Activated T-helper 1 cell treated with anti-CD3 and anti-CD28 coated beads, Interleukin-12 subunit alpha, Interleukin-12 subunit beta, Interleukin-2, Interleukin-4 antibody, amounts not matched to agents 30 ng/mL and 10 ng/mL and 1 ng/mL, durations not matched to agents 14 hours and 24 hours and 36 hours (primary cell): ENCODE data around the gene FMNL2. TPM values are rescaled to one million over a fixed set of nuclear protein-coding genes. Genes with fewer than 3 reads are reported as not detected.

Source experiments
- DNase-seq: peaks from one replicate; pipeline ENCODE4 v3.0.0; 2021; ENCODE audit warnings: low spot score
- H3K27ac Mint-ChIP-seq: one replicate; pipeline ENCODE4 v1.8.0; 2021; ENCODE audit warnings: mild to moderate bottlenecking, mixed read lengths
- H3K27me3 Mint-ChIP-seq: one replicate; pipeline ENCODE4 v1.8.0; 2022; ENCODE audit warnings: mild to moderate bottlenecking, moderate library complexity, mixed read lengths; ENCODE audit not compliant: insufficient read depth
- H3K36me3 Mint-ChIP-seq: one replicate; pipeline ENCODE4 v1.8.0; 2021; ENCODE audit warnings: low read depth, mixed read lengths
- H3K4me1 Mint-ChIP-seq: one replicate; pipeline ENCODE4 v1.8.0; 2021; ENCODE audit warnings: low read depth, mixed read lengths
- H3K4me3 Mint-ChIP-seq: one replicate; pipeline ENCODE4 v1.8.0; 2021; ENCODE audit warnings: mild to moderate bottlenecking, moderate library complexity, mixed read lengths
- H3K9me3 Mint-ChIP-seq: one replicate; pipeline ENCODE4 v1.8.0; 2021; ENCODE audit warnings: mixed read lengths
- intact Hi-C: fragments of 100-400 bp; cut with micrococcal nuclease; formaldehyde crosslinking; loops from one replicate; pipeline ENCODE4 v1.15.1; 2024
- total RNA-seq: library from RNA; stranded (reverse); gene quantifications from 2 replicates; pipeline ENCODE4 v1.2.3, GENCODE V29; 2022

The FMNL2 gene
- total RNA-seq, 1 donor from 2014 or later, result 14.8 TPM

DNA sequence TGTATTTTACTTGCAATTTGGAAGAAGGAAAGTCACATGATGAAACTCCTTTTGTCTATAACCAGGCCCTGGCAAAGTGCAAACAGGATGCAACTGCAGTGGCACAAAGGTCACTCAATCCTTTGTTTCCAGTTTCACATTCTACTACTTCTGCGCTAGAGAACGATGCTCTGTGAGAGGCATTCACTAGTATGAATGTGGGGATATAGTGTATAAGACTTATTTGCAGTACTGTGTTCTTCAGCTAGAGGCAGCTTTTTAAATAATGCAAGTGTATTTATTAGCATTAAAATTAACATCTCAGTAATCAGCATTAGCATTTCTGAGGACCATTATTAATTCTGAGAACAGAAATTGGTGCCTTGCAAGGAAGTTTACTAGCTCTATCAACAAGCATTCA lies 313.4 kb downstream of the FMNL2 start:
- Mint-ChIP-seq H3K27ac (no peak overlapping the region), H3K27me3 (no peaks in the 10 kb centered on the region), H3K4me1 (no peaks in the 10 kb centered on the region), H3K9me3 (no peaks in the 10 kb centered on the region), H3K36me3 (peaks cover 12% of the 10 kb centered on the region), H3K4me3 (no peak overlapping the region)
- intact Hi-C loops, result no loop called here
- DNase-seq, result no peak

DNA sequence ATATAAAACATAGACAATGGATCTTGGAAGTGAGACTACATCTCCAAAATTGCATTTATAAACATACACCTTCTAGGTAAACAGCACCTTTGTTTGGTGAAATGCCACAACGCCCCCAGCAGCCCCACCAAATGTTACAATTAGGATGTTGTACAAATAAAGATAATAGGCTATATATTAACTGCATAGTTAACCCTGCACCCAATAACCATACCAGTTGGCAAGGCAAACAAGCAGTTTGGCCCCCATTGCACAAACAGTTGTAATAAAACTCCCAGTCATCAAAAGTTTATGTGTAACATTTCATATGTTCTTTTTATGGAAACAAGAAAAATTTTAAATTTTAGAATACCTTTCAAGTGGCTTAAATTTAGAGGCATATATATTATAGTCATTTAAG lies 315.0 kb downstream of the FMNL2 start:
- Mint-ChIP-seq H3K36me3 (peaks cover 17% of the 10 kb centered on the region), H3K9me3 (no peaks in the 10 kb centered on the region), H3K4me3 (no peak overlapping the region), H3K27me3 (no peaks in the 10 kb centered on the region), H3K4me1 (no peaks in the 10 kb centered on the region), H3K27ac (no peak overlapping the region)
- no peak for DNase-seq
- intact Hi-C loops, result no loop called here

DNA sequence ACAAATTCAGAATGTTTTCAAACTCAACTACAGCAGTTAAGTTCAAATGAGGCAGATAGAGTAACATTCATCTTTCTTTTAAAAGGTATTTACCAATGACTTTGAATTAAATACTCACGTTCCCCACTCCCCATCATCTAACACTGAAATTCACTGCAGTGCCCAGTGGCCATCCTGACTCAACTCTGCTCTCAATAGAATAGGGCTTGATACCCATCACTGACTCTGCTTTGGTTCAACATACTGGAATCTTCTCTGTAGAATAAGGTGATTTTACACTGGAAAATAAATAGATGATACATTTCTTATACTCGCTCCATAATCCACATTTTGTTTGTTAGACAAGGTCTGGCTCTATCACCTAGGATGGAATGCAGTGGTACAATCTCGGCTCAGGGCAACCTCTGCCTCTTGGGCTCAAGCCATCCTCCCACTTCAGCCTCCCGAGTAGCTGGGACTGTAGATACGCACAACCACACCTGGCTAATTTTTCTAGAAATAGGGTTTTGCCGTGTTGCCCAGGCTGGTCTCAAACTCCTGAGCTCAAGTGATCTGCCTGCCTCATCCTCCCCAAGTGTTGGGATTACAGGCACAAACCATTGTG lies 315.9 kb downstream of the FMNL2 start:
- no peaks in the 10 kb centered on the region for H3K27me3 Mint-ChIP-seq
- no peak overlapping the region for H3K4me3 Mint-ChIP-seq
- peaks cover 14% of the 10 kb centered on the region for H3K36me3 Mint-ChIP-seq
- no peaks in the 10 kb centered on the region for H3K4me1 Mint-ChIP-seq
- intact Hi-C loops, result no loop called here
- H3K27ac Mint-ChIP-seq, result no peak overlapping the region
- DNase-seq, result no peak
- H3K9me3 Mint-ChIP-seq, result no peaks in the 10 kb centered on the region

DNA sequence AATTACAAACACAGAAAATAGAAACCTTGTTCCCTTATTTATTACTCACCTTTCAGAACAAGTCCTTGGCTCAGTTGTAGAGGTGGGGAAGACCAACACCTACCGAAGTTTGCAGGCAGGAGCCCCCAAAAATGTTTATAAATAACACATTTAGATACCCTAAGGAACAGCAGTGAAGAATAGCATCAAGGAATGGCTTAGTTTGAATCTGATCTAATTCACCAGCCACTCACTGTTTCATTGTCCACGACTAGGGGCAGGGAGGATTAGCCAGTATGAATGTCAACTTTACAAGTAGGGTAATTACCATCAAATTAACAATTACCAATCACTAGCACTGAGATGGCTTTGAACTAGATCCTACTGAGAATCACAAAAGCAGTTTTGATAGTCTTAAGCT lies 316.9 kb downstream of the FMNL2 start:
- Mint-ChIP-seq H3K27me3 (no peaks in the 10 kb centered on the region), H3K27ac (no peak overlapping the region), H3K36me3 (peaks cover 21% of the 10 kb centered on the region), H3K4me1 (peaks cover 2% of the 10 kb centered on the region), H3K9me3 (no peaks in the 10 kb centered on the region), H3K4me3 (no peak overlapping the region)
- no peak for DNase-seq
- intact Hi-C loops, result no loop called here

DNA sequence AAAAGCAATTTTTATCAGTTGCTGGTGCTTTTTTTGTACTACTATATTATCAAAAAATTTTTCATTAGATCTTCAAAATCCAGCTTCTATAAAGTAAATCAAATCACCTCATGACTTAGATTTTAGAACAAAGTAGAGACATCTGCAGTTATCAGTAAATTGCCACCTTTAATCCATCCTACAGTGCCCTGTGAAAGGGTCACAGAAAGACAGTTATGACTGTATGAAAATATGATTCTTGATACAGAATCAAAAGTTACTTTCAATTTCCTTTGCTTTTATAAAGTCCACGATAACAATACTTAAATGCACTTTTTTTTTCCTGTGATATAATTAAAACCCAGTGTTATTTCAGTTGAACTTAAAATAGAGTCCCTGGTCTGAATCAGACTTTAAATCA lies 320.9 kb downstream of the FMNL2 start:
- no peak for DNase-seq
- Mint-ChIP-seq H3K4me3 (no peak overlapping the region), H3K27me3 (no peaks in the 10 kb centered on the region), H3K9me3 (no peaks in the 10 kb centered on the region), H3K36me3 (peaks cover 44% of the 10 kb centered on the region), H3K4me1 (peaks cover 9% of the 10 kb centered on the region), H3K27ac (no peak overlapping the region)
- intact Hi-C loops, result loop anchor here (2.0 kb wide), 1 partner anchor 17 kb away; no protein-coding TSS in a partner anchor

DNA sequence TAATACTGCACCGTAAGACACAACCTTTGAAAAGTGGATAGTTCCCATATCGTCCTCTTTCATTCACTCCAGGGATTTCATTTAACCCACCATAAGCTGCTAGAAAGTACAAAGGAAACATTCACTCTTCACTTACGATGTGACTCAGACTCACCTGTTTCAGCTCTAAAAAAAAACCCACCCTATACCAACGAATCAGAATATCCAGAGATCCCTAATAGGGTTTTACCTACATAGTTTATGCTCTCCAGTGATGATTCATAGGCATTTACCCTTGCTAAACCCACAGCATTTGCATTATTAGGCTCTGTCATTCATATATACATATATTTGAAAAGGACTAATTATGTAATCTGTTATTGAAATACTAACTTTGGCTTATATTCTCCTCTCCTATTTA lies 322.1 kb downstream of the FMNL2 start:
- Mint-ChIP-seq H3K36me3 (peaks cover 42% of the 10 kb centered on the region), H3K4me3 (no peak overlapping the region), H3K27me3 (no peaks in the 10 kb centered on the region), H3K27ac (no peak overlapping the region), H3K9me3 (no peaks in the 10 kb centered on the region), H3K4me1 (peaks cover 9% of the 10 kb centered on the region)
- intact Hi-C loops, result loop anchor here (2.0 kb wide), 1 partner anchor 16 kb away; no protein-coding TSS in a partner anchor
- no peak for DNase-seq

DNA sequence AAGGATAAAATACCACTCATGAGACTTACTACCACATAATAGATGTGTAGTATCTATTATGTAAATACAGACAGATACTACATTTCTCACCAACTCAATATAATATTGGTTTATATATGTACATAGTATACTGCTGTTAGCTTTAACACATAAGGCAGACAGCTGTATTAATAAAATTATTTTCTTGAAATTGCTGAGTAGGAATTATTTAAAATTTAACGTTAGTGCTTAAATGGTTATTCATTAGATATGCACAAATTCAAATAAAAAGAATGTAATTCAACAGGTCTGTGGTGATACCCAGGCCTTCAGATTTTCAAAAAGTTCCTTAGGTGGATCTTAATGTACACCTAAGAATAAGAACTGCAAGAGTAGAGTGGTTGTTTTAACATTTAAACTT lies 323.2 kb downstream of the FMNL2 start:
- no peaks in the 10 kb centered on the region for H3K9me3 Mint-ChIP-seq
- no peak overlapping the region for H3K27ac Mint-ChIP-seq
- peaks cover 45% of the 10 kb centered on the region for H3K36me3 Mint-ChIP-seq
- H3K4me3 Mint-ChIP-seq, result no peak overlapping the region
- H3K4me1 Mint-ChIP-seq, result peaks cover 9% of the 10 kb centered on the region
- intact Hi-C loops, result no loop called here
- DNase-seq, result no peak
- H3K27me3 Mint-ChIP-seq, result no peaks in the 10 kb centered on the region

DNA sequence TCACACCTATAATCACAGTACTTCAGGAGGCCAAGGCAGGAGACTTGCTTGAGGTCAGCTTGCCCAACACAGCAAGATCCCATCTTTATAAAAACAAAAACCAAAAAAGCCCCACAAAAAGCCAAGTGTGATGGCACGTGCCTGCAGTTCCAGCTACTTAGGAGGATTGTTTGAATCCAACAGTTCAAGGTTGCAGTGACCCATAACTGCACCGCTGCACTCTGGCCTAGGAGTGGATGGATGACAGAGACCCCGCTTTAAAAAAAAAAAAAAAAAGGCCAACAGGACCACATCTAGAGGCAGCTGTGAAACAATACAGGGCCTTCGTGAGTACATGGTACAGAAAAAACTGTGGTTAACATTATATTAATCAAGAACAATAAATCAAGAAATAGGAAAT lies 326.1 kb downstream of the FMNL2 start:
- Mint-ChIP-seq H3K9me3 (no peaks in the 10 kb centered on the region), H3K36me3 (peaks cover 54% of the 10 kb centered on the region), H3K27ac (no peak overlapping the region), H3K4me3 (no peak overlapping the region), H3K4me1 (peaks cover 9% of the 10 kb centered on the region), H3K27me3 (no peaks in the 10 kb centered on the region)
- DNase-seq, result no peak
- intact Hi-C loops, result no loop called here

DNA sequence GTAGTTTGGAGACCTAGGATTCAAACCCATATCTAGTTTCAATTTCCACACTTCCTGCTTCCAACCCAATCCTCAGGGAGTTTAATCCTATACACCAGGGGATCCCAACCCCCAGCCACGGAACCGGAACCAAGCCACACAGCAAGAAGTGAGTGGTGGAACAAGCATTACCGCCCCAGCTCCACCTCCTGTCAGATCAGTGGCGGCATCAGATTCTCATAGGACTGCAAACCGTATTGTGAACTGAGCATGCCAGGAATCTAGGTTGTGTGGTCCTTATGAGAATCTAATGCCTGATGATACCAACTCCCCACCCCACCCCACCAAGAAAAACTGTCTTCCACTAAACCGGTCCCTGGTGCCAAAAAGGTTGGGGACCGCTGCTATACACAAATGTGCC lies 329.8 kb downstream of the FMNL2 start:
- DNase-seq, result no peak
- Mint-ChIP-seq H3K27ac (no peak overlapping the region), H3K36me3 (peaks cover 46% of the 10 kb centered on the region), H3K9me3 (no peaks in the 10 kb centered on the region), H3K4me1 (no peaks in the 10 kb centered on the region), H3K4me3 (no peak overlapping the region), H3K27me3 (no peaks in the 10 kb centered on the region)
- intact Hi-C loops, result no loop called here

DNA sequence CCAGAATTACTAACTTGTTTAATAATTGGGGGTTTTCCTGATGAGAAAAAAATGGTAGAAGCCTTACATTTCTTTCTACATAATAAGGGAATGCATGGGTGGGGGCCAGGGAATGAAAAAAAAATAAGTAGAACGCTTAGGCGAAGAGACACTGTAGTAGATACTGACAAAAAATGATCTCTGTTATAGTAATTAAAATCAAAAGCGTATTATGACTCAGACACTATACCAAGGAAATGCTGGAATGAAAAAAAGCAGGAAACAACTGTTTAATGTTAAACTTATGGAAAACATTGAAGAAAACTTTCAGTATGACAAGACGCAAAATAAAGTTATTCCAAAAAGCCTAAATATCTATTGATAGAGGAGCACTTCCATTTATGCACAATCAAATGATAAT lies 339.4 kb downstream of the FMNL2 start:
- no peak overlapping the region for H3K27ac Mint-ChIP-seq
- no peaks in the 10 kb centered on the region for H3K27me3 Mint-ChIP-seq
- H3K36me3 Mint-ChIP-seq, result peaks cover 39% of the 10 kb centered on the region
- H3K9me3 Mint-ChIP-seq, result no peaks in the 10 kb centered on the region
- H3K4me3 Mint-ChIP-seq, result no peak overlapping the region
- DNase-seq, result no peak
- peaks cover 7% of the 10 kb centered on the region for H3K4me1 Mint-ChIP-seq
- intact Hi-C loops, result loop anchor here (10.0 kb wide), 1 partner anchor 1230 kb away; no protein-coding TSS in a partner anchor

DNA sequence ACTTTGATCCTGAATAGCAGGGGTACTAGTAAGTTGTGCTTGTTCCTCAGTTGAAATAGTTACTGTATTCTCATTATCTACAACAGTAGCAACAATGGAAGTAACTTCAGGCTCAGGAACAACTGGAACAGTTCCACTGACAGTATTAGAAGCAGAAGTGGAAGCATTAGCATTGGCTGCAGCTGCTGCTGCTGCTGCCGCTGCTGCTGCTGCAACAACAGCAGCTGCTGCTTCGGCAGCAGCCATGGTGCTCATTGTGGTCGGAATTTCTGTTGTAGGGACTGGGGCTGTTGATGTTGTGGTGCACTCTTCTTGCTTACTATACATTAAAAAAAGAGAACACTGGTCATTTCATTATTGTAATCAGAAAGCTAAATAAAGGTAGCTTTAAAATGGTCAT lies 341.5 kb downstream of the FMNL2 start:
- DNase-seq, result no peak
- Mint-ChIP-seq H3K4me1 (peaks cover 9% of the 10 kb centered on the region), H3K27ac (no peak overlapping the region), H3K27me3 (no peaks in the 10 kb centered on the region), H3K36me3 (peaks cover 39% of the 10 kb centered on the region), H3K4me3 (no peak overlapping the region), H3K9me3 (no peaks in the 10 kb centered on the region)
- intact Hi-C loops, result loop anchor here (10.0 kb wide), 1 partner anchor 1232 kb away; no protein-coding TSS in a partner anchor

DNA sequence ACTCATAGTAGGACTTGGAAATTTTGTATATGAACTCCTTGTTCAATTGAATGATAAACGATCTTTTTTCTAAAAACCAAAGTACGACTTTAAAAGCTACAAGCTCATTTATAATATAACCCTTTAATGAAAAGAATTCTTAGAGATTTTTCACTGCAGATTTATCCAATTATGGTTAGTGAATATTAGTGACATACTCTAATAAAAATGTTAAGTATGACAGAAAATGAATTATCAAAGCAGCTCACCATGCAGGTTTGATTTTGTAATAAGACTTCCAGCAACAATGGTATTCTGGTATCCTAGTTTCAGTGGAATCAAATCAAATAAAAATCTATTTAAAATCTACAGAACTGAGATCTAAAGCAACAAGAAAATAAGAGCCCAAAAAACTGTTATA lies 343.8 kb downstream of the FMNL2 start:
- Mint-ChIP-seq H3K9me3 (no peaks in the 10 kb centered on the region), H3K27me3 (no peaks in the 10 kb centered on the region), H3K4me1 (peaks cover 22% of the 10 kb centered on the region), H3K27ac (no peak overlapping the region), H3K4me3 (no peak overlapping the region), H3K36me3 (peaks cover 35% of the 10 kb centered on the region)
- intact Hi-C loops, result loop anchor here (10.0 kb wide), 1 partner anchor 1234 kb away; no protein-coding TSS in a partner anchor
- no peak for DNase-seq

DNA sequence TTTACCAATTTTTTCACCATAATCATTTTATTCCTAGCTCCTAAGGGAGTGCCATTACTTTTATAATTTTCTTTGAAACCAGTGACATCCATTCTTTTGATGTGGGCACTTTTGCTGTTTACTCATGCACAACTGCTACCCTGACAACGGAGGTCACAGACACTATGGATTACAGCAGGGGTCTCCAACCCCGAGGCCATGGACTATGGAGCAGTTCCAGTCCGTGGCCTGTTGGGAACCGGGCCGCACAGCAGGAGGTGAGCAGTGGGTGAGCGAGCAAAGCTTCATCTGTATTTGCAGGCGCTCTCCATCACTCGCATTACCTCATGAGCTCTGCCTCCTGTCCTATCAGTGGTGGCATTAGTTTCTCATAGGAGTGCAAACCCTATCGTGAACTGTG lies 347.7 kb downstream of the FMNL2 start:
- H3K9me3 Mint-ChIP-seq, result no peaks in the 10 kb centered on the region
- no peak overlapping the region for H3K4me3 Mint-ChIP-seq
- intact Hi-C loops, result loop anchor here (5.0 kb wide), 1 partner anchor 35 kb away; the partner anchor contains the start of genes ARL6IP6 and PRPF40A
- peaks cover 22% of the 10 kb centered on the region for H3K36me3 Mint-ChIP-seq
- peaks cover 31% of the 10 kb centered on the region for H3K4me1 Mint-ChIP-seq
- no peak for DNase-seq
- H3K27ac Mint-ChIP-seq, result no peak overlapping the region
- no peaks in the 10 kb centered on the region for H3K27me3 Mint-ChIP-seq

DNA sequence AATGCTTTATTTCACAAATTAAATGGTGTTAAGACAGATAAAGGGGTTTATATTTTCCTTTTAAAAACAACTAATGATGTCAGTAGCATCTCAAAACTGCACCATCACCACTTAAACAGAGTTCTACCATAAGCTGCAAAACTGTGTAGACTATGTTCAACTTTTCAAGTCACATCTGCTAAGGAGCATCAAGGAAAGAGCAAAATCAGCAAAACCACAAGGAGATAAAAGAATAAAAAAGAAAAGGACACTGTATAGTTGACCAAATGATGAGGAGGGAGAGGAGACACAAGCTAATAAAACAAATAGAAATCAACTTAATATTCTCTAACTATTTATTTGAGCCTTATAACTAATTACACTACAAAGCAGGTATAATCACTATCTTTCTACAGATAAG lies 348.4 kb downstream of the FMNL2 start:
- Mint-ChIP-seq H3K4me3 (no peak overlapping the region), H3K4me1 (peaks cover 31% of the 10 kb centered on the region), H3K36me3 (peaks cover 22% of the 10 kb centered on the region), H3K9me3 (no peaks in the 10 kb centered on the region), H3K27ac (no peak overlapping the region), H3K27me3 (no peaks in the 10 kb centered on the region)
- no peak for DNase-seq
- intact Hi-C loops, result loop anchor here (5.0 kb wide), 1 partner anchor 34 kb away; the partner anchor contains the start of genes ARL6IP6 and PRPF40A
